Measurements from ENCODE around the gene GGA1.

GGA1 gene

DNA sequence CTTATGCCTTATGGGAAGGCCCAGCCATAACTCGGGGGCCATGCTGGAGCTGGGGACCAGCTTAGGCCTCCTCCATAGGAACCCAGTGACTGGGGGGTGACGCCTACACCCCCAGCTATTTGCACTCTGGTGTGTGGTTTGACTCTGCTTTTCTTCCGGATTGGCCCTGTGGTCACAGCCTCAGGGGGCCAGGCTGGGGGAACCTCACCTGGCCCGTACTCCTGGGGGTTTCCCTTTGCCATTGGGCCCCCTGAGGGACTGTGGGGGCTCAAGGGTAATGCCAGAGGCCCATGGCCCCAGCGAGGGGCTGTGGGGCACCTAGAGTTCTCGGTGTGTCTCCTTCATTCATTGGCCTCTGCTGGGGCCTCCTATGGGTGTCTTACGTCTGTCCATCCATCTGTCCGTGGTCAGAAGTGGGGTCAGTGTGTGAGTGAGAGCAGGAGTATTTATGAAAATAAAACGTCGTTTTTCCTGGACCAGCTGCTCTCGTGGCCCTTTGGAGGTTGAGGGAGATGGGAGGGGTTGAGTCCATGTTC lies 24.5 kb downstream of the GGA1 start:
- no peak for DNase-seq (ENCODE audit: extremely low read depth, low read depth)
- TF ChIP-seq, protein P1, sequence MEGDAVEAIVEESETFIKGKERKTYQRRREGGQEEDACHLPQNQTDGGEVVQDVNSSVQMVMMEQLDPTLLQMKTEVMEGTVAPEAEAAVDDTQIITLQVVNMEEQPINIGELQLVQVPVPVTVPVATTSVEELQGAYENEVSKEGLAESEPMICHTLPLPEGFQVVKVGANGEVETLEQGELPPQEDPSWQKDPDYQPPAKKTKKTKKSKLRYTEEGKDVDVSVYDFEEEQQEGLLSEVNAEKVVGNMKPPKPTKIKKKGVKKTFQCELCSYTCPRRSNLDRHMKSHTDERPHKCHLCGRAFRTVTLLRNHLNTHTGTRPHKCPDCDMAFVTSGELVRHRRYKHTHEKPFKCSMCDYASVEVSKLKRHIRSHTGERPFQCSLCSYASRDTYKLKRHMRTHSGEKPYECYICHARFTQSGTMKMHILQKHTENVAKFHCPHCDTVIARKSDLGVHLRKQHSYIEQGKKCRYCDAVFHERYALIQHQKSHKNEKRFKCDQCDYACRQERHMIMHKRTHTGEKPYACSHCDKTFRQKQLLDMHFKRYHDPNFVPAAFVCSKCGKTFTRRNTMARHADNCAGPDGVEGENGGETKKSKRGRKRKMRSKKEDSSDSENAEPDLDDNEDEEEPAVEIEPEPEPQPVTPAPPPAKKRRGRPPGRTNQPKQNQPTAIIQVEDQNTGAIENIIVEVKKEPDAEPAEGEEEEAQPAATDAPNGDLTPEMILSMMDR (IDR thresholded peaks at IDR 0.05; ENCODE audit: low read depth, low read length), result no peak

DNA sequence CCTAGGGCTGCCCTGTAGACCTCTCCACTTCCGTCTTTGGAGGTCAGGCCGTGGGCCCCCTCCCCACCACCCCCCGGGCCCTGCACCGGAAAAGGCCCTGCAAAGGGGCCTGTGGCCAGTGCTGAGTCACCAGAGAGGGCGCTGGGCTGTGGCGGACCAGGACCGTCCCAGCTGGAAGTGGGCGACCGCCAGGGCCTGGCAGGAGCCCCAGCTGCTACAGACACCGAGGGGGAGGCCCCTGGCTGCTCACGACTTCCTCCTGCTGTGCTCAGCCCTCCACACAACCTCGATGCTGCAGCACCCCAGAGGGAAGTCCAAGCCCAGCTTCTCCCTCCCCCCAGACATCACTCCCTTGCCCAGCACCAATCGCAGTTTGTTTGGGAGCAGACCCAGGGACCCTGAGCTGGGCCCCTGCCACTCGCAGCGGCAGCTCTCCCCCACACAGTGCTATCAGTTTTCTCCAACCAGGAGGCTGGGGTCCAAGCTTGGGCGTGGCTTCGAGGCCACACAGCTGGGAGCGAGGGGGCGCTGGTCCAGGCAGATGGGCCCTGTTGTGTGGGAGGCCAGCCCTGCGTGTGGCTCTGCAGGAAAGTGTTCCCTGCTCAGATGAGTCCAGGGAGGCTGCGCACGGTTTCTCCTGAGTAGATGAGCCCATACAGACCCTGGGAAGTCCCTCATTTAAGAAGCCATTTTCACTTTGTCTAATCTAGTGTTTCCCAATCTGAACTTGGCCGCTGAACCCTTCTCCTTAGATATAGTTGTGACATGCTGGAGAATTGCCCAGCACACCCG lies 25.2 kb downstream of the GGA1 start:
- peak; percentile 66 for DNase-seq (ENCODE audit: extremely low read depth, low read depth)
- TF ChIP-seq, protein P1 (IDR thresholded peaks at IDR 0.05; ENCODE audit: low read depth, low read length), result peak; percentile 32

DNA sequence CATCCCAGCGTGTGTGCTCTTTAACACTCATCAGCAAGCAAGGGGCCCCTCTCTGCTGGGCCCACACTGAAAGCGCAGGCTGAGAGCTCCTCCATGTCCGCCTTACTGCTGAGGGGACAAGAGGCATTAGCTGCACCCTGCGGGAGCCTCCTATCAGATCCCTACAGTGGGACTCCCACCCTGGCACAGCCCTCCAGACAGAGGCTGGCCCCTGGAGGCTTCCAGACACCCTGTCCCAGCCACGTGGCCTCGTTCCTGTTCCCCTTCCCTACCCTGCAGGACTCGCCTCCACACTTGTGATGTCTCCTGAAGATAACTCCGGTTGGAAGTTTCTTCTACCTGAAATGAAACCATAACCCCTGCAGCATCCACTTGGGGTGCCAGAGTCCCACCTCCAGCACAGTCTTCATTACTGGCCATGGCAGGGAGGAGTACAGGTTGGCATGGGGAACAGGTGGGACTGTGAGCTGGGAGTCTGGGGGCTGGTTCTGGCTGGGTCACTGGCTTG lies 25.8 kb downstream of the GGA1 start:
- no peak for DNase-seq (ENCODE audit: extremely low read depth, low read depth)

DNA sequence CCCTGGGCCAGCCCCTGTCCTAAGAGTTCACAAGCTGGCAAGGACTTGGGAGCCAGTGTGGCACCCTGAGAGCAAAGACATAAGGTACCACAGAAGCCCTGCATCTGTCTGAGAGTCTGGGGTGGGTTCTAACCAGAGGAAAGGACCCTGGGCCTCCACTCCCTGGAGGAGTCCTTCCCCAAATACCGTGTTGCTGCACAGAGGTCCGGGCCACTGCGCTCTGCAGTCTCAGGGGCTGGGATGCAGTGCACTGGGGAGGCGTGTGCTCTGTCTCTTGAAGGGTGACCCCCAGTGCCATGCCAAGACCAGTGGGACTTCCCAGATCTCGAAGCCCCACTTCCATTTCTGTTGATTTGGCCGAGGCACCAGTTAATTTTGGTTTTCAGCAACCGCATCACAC lies 26.5 kb downstream of the GGA1 start:
- no peak for DNase-seq (ENCODE audit: extremely low read depth, low read depth)
- TF ChIP-seq, protein P1 (IDR thresholded peaks at IDR 0.05; ENCODE audit: low read depth, low read length), result no peak

More for the DNA sequence above, 25.8 kb downstream of the GGA1 start:
- TF ChIP-seq, protein P1 (IDR thresholded peaks at IDR 0.05; ENCODE audit: low read depth, low read length), result peak; percentile 4

DNA sequence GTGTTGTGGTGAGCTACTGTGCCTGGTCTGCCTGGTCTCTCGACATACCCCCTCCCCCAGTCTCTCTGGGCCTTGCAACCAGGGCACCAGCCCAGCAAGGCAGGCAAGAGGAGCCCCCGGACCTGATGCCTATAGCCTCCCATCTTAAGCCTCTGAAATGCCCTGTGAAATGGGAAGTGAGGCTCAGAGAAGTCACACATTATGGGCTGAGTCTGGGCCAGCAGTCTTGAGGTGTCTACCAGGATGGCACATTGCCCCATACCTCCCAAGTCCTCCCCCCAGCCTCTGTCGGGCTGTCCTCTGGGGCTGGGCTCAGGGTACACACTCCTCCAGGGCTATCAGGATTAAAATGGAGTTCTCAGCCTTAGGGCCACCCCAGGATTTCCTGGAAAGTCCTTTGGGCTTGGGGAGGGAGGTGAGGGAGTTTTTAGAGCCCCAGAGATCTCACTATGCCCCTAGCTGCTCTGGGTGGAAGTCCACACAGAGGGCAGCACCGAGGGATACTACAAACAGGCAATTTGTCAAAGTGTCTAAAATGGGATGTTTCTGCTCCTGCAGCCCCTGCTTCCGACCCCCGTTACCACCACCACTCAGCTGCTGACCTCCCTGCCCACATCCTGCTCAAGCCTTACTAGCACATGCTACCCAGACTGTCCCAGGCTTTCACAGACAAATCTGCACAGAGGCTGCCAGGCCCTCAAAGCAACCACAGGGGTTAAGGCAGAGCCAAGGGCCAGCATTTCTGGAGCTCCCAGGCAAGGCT lies 27.7 kb downstream of the GGA1 start:
- TF ChIP-seq, protein P1 (IDR thresholded peaks at IDR 0.05; ENCODE audit: low read depth, low read length), result no peak
- no peak for DNase-seq (ENCODE audit: extremely low read depth, low read depth)

DNA sequence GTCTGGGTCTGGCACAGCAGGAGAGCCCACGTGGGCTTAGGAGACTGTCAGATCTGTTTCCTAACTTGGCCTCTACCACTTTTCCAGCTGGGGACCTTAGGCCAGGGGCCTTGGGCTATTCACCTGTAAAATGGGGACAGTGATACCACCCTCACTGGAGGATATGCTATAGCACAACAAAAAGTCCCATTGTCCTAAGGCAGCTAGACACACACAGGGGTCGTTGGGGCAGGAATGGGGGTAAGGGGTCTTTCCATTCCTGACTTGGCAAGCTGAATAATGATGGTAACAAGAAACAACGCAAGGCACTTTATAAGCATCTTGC lies 28.3 kb downstream of the GGA1 start:
- TF ChIP-seq, protein P1 (IDR thresholded peaks at IDR 0.05; ENCODE audit: low read depth, low read length), result no peak

More for the DNA sequence above, 28.3 kb downstream of the GGA1 start:
- DNase-seq (ENCODE audit: extremely low read depth, low read depth), result no peak
